Spleen (tissue), 7 donors: ENCODE results near the gene SPTLC3.

ENCODE experiments used
- POLR2A ChIP-seq, 3 donors: fragments of 450-650 bp; IDR thresholded peaks; one replicate each; pipeline ENCODE4 v1.5.1; 2017; ENCODE audit warnings: antibody characterized with exemption in 3 of 3, mild to moderate bottlenecking in 1 of 3
- POLR2AphosphoS5 ChIP-seq, 3 donors: sonication (generic); formaldehyde crosslinking; IDR thresholded peaks; one replicate each; pipeline ENCODE4 v1.5.1; 2017; ENCODE audit warnings: antibody characterized with exemption in 3 of 3
- TF ChIP-seq, protein P1 (sequence below), 11 experiments: fragments of 200-600 bp in 7 of 11; fragments of 450-650 bp in 4 of 11; sonication (generic) in 4 of 11; IDR thresholded peaks in 8 of 11; conservative IDR thresholded peaks in 3 of 11; 1 replicate in 7 of 11; 2 replicates in 4 of 11; pipeline versions ENCODE4 v1.4.0 to v1.8.0; 2016 to 2021; ENCODE audit warnings: antibody characterized with exemption in 11 of 11, inconsistent platforms in 4 of 11, mild to moderate bottlenecking in 1 of 11
- donor health status: DM: no; HTN: no; CAD: no; lungs with moderate emphysema.
- donor health status: DM: no; HTN: no; CAD: no.
- donor health status: DM: no; HTN: no; CAD: no.

- TF ChIP-seq, protein P1, sequence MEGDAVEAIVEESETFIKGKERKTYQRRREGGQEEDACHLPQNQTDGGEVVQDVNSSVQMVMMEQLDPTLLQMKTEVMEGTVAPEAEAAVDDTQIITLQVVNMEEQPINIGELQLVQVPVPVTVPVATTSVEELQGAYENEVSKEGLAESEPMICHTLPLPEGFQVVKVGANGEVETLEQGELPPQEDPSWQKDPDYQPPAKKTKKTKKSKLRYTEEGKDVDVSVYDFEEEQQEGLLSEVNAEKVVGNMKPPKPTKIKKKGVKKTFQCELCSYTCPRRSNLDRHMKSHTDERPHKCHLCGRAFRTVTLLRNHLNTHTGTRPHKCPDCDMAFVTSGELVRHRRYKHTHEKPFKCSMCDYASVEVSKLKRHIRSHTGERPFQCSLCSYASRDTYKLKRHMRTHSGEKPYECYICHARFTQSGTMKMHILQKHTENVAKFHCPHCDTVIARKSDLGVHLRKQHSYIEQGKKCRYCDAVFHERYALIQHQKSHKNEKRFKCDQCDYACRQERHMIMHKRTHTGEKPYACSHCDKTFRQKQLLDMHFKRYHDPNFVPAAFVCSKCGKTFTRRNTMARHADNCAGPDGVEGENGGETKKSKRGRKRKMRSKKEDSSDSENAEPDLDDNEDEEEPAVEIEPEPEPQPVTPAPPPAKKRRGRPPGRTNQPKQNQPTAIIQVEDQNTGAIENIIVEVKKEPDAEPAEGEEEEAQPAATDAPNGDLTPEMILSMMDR (IDR thresholded peaks at IDR 0.05 in 8 of 11, conservative IDR thresholded peaks at IDR 0.05 in 3 of 11), result no peak
- no peak for TF ChIP-seq POLR2AphosphoS5 (IDR thresholded peaks at IDR 0.05)
- no peak for TF ChIP-seq POLR2A (IDR thresholded peaks at IDR 0.05)
Observed at GRCh38 chr20:13128173-13128572, 119.4 kb downstream of the SPTLC3 start.
